H1 (cell line): ENCODE results near the gene SAE1. TPM values are rescaled to one million over a fixed set of nuclear protein-coding genes. Genes with fewer than 3 reads are reported as not detected.
A peak's percentile ranks its signal among the peaks of the same experiment; 100 is the strongest.

Source experiments
- CTCF ChIA-PET: fragments of 300-600 bp; sonication (Branson Sonifier 250); formaldehyde crosslinking; loops from one replicate; lab custom pipeline; 2021; ENCODE audit not compliant: partially characterized antibody; lab: Charles Lee
- POLR2A ChIA-PET: fragments of 300-600 bp; sonication (Branson Sonifier 250); formaldehyde crosslinking; loops from one replicate; lab custom pipeline; 2021; ENCODE audit warnings: inconsistent platforms; ENCODE audit not compliant: partially characterized antibody; lab: Charles Lee
- DNase-seq, 2 experiments: peaks; one replicate each; pipeline versions ENCODE4 v3.0.0 to v3.0.0-alpha.2; 2010 to 2022; ENCODE audit warnings: low spot score in 2 of 2, low read depth in 1 of 2, mixed read lengths in 1 of 2
- FAIRE-seq: peaks from 2 replicates; lab custom pipeline; 2011; peaks lifted over from hg19 to GRCh38; lab: Jason Lieb, UNC
- H2AFZ ChIP-seq: 2 replicates; pipeline ENCODE4 v1.8.1; 2012; ENCODE audit warnings: low read length, inconsistent platforms
- H2AK5ac ChIP-seq: 2 replicates; pipeline ENCODE4 v1.6.1; 2013; ENCODE audit warnings: low read depth, low read length
- H2BK120ac ChIP-seq: replicated peaks from 2 replicates; pipeline ENCODE3; 2013; ENCODE audit warnings: low read depth, low read length, inconsistent platforms
- H2BK12ac ChIP-seq: 2 replicates; pipeline ENCODE4 v1.6.1; 2013; ENCODE audit warnings: low read depth, low read length
- H2BK15ac ChIP-seq: 2 replicates; pipeline ENCODE4 v1.6.1; 2013; ENCODE audit warnings: low read length
- H2BK20ac ChIP-seq: 2 replicates; pipeline ENCODE4 v1.6.1; 2013; ENCODE audit warnings: low read length
- H2BK5ac ChIP-seq: 2 replicates; pipeline ENCODE4 v1.6.1; 2013; ENCODE audit warnings: low read depth, low read length
- H3K14ac ChIP-seq: 2 replicates; pipeline ENCODE4 v1.6.1; 2013; ENCODE audit warnings: inconsistent platforms; ENCODE audit not compliant: insufficient read length
- H3K18ac ChIP-seq: 2 replicates; pipeline ENCODE4 v1.6.1; 2013; ENCODE audit warnings: low read length; ENCODE audit errors: extremely low read depth
- H3K23ac ChIP-seq: 2 replicates; pipeline ENCODE4 v1.6.1; 2013; ENCODE audit warnings: inconsistent platforms; ENCODE audit not compliant: insufficient read length
- H3K23me2 ChIP-seq: 2 replicates; pipeline ENCODE4 v1.6.1; 2013; ENCODE audit warnings: low read depth, low read length
- H3K27ac ChIP-seq: 2 replicates; pipeline ENCODE4 v1.6.1; 2011; ENCODE audit warnings: low read depth, low read length, inconsistent platforms
- H3K27me3 ChIP-seq, 4 experiments: replicated peaks in 1 of 4; 1 replicate in 1 of 4; 2 replicates in 3 of 4; pipeline versions ENCODE4 v1.6.1 to v1.8.1; 2011 to 2013; ENCODE audit warnings: low read length in 3 of 4, mild to moderate bottlenecking in 3 of 4, inconsistent platforms in 2 of 4, mixed read lengths in 2 of 4, moderate library complexity in 1 of 4; ENCODE audit not compliant: control insufficient read depth in 3 of 4, insufficient read depth in 3 of 4; ENCODE audit errors: extremely low read depth in 1 of 4
- H3K36me3 ChIP-seq, 4 experiments: 2 replicates each; pipeline versions ENCODE4 v1.6.1 to v1.8.1; 2011 to 2013; ENCODE audit warnings: mild to moderate bottlenecking in 4 of 4, low read length in 3 of 4, moderate library complexity in 2 of 4, control low read depth in 1 of 4, inconsistent platforms in 1 of 4; ENCODE audit not compliant: insufficient read depth in 4 of 4, control insufficient read depth in 2 of 4
- H3K4ac ChIP-seq: replicated peaks from 2 replicates; pipeline ENCODE3; 2013; ENCODE audit warnings: low read length, low read depth, mixed read lengths, inconsistent platforms; ENCODE audit not compliant: insufficient read length
- H3K4me1 ChIP-seq, 4 experiments: replicated peaks in 1 of 4; 1 replicate in 1 of 4; 2 replicates in 3 of 4; pipeline versions ENCODE4 v1.6.1 to v1.8.1; 2011 to 2013; ENCODE audit warnings: low read length in 3 of 4, inconsistent platforms in 2 of 4, mixed read lengths in 1 of 4; ENCODE audit not compliant: insufficient read depth in 4 of 4, control insufficient read depth in 3 of 4
- H3K4me2 ChIP-seq, 2 experiments: 2 replicates each; pipeline versions ENCODE4 v1.6.1 to v1.8.1; 2011 to 2013; ENCODE audit warnings: low read depth in 2 of 2, low read length in 2 of 2, control low read depth in 1 of 2, inconsistent platforms in 1 of 2, mild to moderate bottlenecking in 1 of 2; ENCODE audit not compliant: insufficient read depth in 1 of 2
- H3K4me3 ChIP-seq, 4 experiments: fragments of 200-600, 300-600 bp in 1 of 4; sonication (generic), shearing (Covaris generic), sonication (Bioruptor Twin) in 1 of 4; 2 replicates each; pipeline versions ENCODE4 v1.5.1 to v1.8.1; 2011 to 2016; ENCODE audit warnings: low read length in 4 of 4, low read depth in 3 of 4, control low read depth in 2 of 4, inconsistent platforms in 2 of 4, mild to moderate bottlenecking in 2 of 4, mixed read lengths in 1 of 4, moderate library complexity in 1 of 4; ENCODE audit not compliant: insufficient read depth in 2 of 4; ENCODE audit errors: extremely low read depth in 1 of 4
- H3K56ac ChIP-seq: replicated peaks from 2 replicates; pipeline ENCODE3; 2013; ENCODE audit warnings: low read depth, mild to moderate bottlenecking, mixed read lengths, low read length, inconsistent platforms; ENCODE audit not compliant: insufficient read length
- H3K79me1 ChIP-seq: 2 replicates; pipeline ENCODE4 v1.6.1; 2013; ENCODE audit warnings: low read depth, low read length, control low read depth
- H3K79me2 ChIP-seq, 2 experiments: 2 replicates each; pipeline versions ENCODE4 v1.6.1 to v1.8.1; 2012 to 2013; ENCODE audit warnings: low read length in 2 of 2, mild to moderate bottlenecking in 2 of 2, inconsistent platforms in 1 of 2; ENCODE audit not compliant: insufficient read depth in 2 of 2, control insufficient read depth in 1 of 2
- H3K9ac ChIP-seq, 4 experiments: replicated peaks in 1 of 4; 1 replicate in 1 of 4; 2 replicates in 3 of 4; pipeline versions ENCODE4 v1.6.1 to v1.8.1; 2011 to 2013; ENCODE audit warnings: low read depth in 3 of 4, low read length in 3 of 4, control low read depth in 2 of 4, mild to moderate bottlenecking in 2 of 4, moderate library complexity in 2 of 4, inconsistent platforms in 1 of 4; ENCODE audit errors: extremely low read depth in 1 of 4
- H3K9me3 ChIP-seq, 2 experiments: 2 replicates each; pipeline versions ENCODE4 v1.6.1 to v1.8.1; 2012 to 2013; ENCODE audit warnings: mild to moderate bottlenecking in 2 of 2, moderate library complexity in 2 of 2, control low read depth in 1 of 2, inconsistent platforms in 1 of 2, low read depth in 1 of 2, low read length in 1 of 2, mixed read lengths in 1 of 2; ENCODE audit not compliant: insufficient read depth in 2 of 2
- H4K20me1 ChIP-seq, 2 experiments: replicated peaks in 1 of 2; 2 replicates each; pipeline versions ENCODE3 to v1.8.1; 2011 to 2013; ENCODE audit warnings: inconsistent platforms in 2 of 2, low read length in 2 of 2, mild to moderate bottlenecking in 1 of 2; ENCODE audit not compliant: insufficient read depth in 2 of 2, control insufficient read depth in 1 of 2
- H4K5ac ChIP-seq: 2 replicates; pipeline ENCODE4 v1.6.1; 2013; ENCODE audit warnings: low read length, low read depth, mixed read lengths, inconsistent platforms; ENCODE audit not compliant: insufficient read length
- H4K8ac ChIP-seq: 2 replicates; pipeline ENCODE4 v1.8.0; 2013; ENCODE audit warnings: mild to moderate bottlenecking, moderate library complexity, low read length, inconsistent platforms; ENCODE audit not compliant: insufficient read depth; ENCODE audit errors: extremely low read depth
- H4K91ac ChIP-seq: replicated peaks from 2 replicates; pipeline ENCODE3; 2013; ENCODE audit warnings: low read length, mixed read lengths, inconsistent platforms; ENCODE audit not compliant: insufficient read length
- CHD1 ChIP-seq: IDR thresholded peaks from 2 replicates; pipeline ENCODE4 v1.6.1; 2012; ENCODE audit warnings: low read depth, low read length, improper control_type of control experiment
- JUN ChIP-seq: IDR thresholded peaks from 2 replicates; pipeline ENCODE4 v1.6.1; 2011; ENCODE audit warnings: low read depth, mild to moderate bottlenecking, improper control_type of control experiment, low read length
- MAFK ChIP-seq: IDR thresholded peaks from 2 replicates; pipeline ENCODE4 v1.6.1; 2012; ENCODE audit warnings: low read depth, mild to moderate bottlenecking, improper control_type of control experiment, low read length
- NRF1 ChIP-seq: IDR thresholded peaks from 2 replicates; pipeline ENCODE4 v1.6.1; 2011; ENCODE audit warnings: mild to moderate bottlenecking, low read depth, low read length, improper control_type of control experiment
- POLR2A ChIP-seq, 2 experiments: IDR thresholded peaks; 1 replicate in 1 of 2; 2 replicates in 1 of 2; pipeline ENCODE4 v1.6.1; 2011; ENCODE audit warnings: low read depth in 2 of 2, low read length in 2 of 2, mild to moderate bottlenecking in 2 of 2; ENCODE audit errors: control extremely low read depth in 1 of 2
- SAP30 ChIP-seq: fragments of 300-600 bp; sonication (generic); IDR thresholded peaks from 2 replicates; pipeline ENCODE4 v1.7.1; 2012; ENCODE audit warnings: low read length, moderate library complexity, mild to moderate bottlenecking, inconsistent platforms; ENCODE audit not compliant: insufficient read depth, insufficient replicate concordance
- TAF1 ChIP-seq: IDR thresholded peaks from 2 replicates; pipeline ENCODE4 v1.6.1; 2011; ENCODE audit warnings: mild to moderate bottlenecking, low read depth, low read length
- ZNF274 ChIP-seq: IDR thresholded peaks from 2 replicates; pipeline ENCODE4 v1.7.0; 2012; ENCODE audit warnings: low read length, borderline replicate concordance; ENCODE audit errors: extremely low read depth
- WGBS, 2 experiments: shearing (Covaris generic) in 1 of 2; methylation state at CpG; one replicate each; pipeline versions ENCODE4 v1.1.6 to v1.1.7; 2013 to 2015; ENCODE audit warnings: low lambda C conversion rate in 2 of 2, mixed read lengths in 2 of 2, inconsistent platforms in 1 of 2, low coverage in 1 of 2, missing lambda C conversion rate in 1 of 2; ENCODE audit not compliant: insufficient replicate concordance in 2 of 2, insufficient coverage in 1 of 2, insufficient read length in 1 of 2; ENCODE audit errors: extremely low coverage in 1 of 2, missing lambda C conversion rate in 1 of 2; 5-methylcytosine and 5-hydroxymethylcytosine counted together
- polyA plus RNA-seq, 7 experiments: library from polyadenylated mRNA; depleted of rRNA in 3 of 7; stranded (reverse) in 5 of 7; unstranded in 2 of 7; fragments of >200 nt in 5 of 7; fragments of 200-250 nt in 2 of 7; gene quantifications; 1 replicate in 5 of 7; 2 replicates in 1 of 7; 4 replicates in 1 of 7; pipeline versions ENCODE4 v1.2.1 to v1.2.3, GENCODE V29; 2011 to 2013; ENCODE audit warnings: missing spikeins in 2 of 7, mixed read lengths in 2 of 7
- total RNA-seq: library from RNA; stranded (reverse); fragmentation: NEBNext Ultra II Directional; extraction: Animal tissue kit (Norgen Biotek cat#: 25700); gene quantifications from 2 replicates; pipeline ENCODE4 v1.2.1, GENCODE V29; 2021
- TF ChIP-seq, protein P1 (sequence below), 3 experiments: IDR thresholded peaks; 1 replicate in 2 of 3; 2 replicates in 1 of 3; pipeline versions ENCODE4 v1.5.1 to v1.6.1; 2011; ENCODE audit warnings: low read length in 3 of 3, mild to moderate bottlenecking in 3 of 3, inconsistent platforms in 2 of 3, low read depth in 1 of 3, moderate library complexity in 1 of 3; ENCODE audit not compliant: insufficient read depth in 1 of 3; ENCODE audit errors: control extremely low read depth in 1 of 3

The SAE1 gene
- total and polyA plus RNA-seq, 2 of the 8 experiments (the other 6 are each of a cell fraction or from before 2014, with no cell fraction given), result 213 to 268 TPM

DNA sequence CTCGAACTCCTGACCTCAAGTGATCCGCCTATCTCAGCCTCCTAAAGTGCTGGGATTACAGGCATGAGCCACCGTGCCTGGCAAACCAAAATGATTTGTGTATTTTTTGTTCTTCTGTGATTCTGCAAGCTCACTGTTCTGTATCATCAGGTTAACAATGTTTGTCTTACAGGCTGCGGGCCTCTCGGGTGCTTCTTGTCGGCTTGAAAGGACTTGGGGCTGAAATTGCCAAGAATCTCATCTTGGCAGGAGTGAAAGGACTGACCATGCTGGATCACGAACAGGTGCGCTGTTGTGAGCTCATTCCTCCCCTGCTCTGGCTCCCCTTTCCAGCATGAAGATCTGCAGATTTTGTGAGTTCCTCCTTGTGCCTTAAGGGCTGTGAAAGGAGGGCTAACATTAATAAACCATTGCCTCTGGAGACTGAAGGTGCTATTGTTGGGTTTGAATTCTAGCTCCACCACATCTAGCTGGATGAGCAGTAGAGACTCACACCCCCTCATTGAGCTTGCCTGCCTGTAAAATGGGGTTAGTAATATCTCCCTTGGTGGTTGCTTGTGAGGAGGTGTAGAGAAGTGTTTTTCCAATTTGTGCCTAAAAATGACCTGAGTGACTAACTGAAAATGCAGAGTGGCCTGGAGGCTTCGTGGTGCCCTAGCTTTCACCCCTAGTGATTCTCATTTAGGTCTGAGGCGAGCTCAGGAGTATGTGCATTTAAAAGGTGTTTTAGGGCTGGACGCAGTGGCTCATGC lies 12.9 kb downstream of the SAE1 start:
- Histone ChIP-seq H2BK20ac (no peak overlapping the region), H2AK5ac (no peak overlapping the region), H2BK5ac (no peak overlapping the region), H3K27me3 (no peaks in the 10 kb centered on the region), H3K14ac (no peak overlapping the region), H4K8ac (no peak overlapping the region), H3K79me2 (peaks cover 31 to 90% of the 10 kb centered on the region in 2 experiments), H2AFZ (no peak overlapping the region), H3K9me3 (no peaks in the 10 kb centered on the region), H2BK15ac (no peak overlapping the region), H3K4me3 (no peak overlapping the region), H3K79me1 (peaks cover 4% of the 10 kb centered on the region), H3K56ac (no peak overlapping the region), H4K5ac (no peak overlapping the region), H3K23ac (no peak overlapping the region), H2BK12ac (no peak overlapping the region), H3K18ac (no peak overlapping the region), H3K36me3 (peaks cover 22 to 59% (median 44%) of the 10 kb centered on the region in 4 experiments; a peak in 7 of 8 replicates), H3K9ac (no peak overlapping the region), H4K91ac (no peak overlapping the region), H3K27ac (peak overlapping the region; percentile 42; the same call in 1 of the 2 replicates), H4K20me1 (peaks cover 17 to 34% of the 10 kb centered on the region in 2 experiments), H3K4ac (no peak overlapping the region), H3K23me2 (no peaks in the 10 kb centered on the region), H3K4me1 (no peaks in the 10 kb centered on the region), H2BK120ac (no peak overlapping the region), H3K4me2 (no peak overlapping the region)
- POLR2A ChIA-PET, result interaction anchor here (0.6 to 13.9 kb wide), 13 partner anchors 8 to 247 kb away, joined by 3 to 98 read pairs (median 3); partner anchors contain the start of gene SAE1
- 93% methylated on average over 11 of the region's 11 CpGs; no CpG with 5 or more reads in 1 of the 2 experiments for WGBS, 2 experiments
- FAIRE-seq, result no peak
- CTCF ChIA-PET, result interaction anchor here (0.8 to 2.3 kb wide), 9 partner anchors 11 to 104 kb away, joined by 3 to 10 read pairs (median 3); no protein-coding TSS in a partner anchor
- no peak for DNase-seq
- no peak for TF ChIP-seq CHD1
- TF ChIP-seq POLR2A (IDR thresholded peaks at IDR 0.05; ENCODE audit: control extremely low read depth in 1 of 2, low read depth in 2 of 2, low read length in 2 of 2), result no peak
- TF ChIP-seq MAFK, result no peak
- TF ChIP-seq, protein P1, sequence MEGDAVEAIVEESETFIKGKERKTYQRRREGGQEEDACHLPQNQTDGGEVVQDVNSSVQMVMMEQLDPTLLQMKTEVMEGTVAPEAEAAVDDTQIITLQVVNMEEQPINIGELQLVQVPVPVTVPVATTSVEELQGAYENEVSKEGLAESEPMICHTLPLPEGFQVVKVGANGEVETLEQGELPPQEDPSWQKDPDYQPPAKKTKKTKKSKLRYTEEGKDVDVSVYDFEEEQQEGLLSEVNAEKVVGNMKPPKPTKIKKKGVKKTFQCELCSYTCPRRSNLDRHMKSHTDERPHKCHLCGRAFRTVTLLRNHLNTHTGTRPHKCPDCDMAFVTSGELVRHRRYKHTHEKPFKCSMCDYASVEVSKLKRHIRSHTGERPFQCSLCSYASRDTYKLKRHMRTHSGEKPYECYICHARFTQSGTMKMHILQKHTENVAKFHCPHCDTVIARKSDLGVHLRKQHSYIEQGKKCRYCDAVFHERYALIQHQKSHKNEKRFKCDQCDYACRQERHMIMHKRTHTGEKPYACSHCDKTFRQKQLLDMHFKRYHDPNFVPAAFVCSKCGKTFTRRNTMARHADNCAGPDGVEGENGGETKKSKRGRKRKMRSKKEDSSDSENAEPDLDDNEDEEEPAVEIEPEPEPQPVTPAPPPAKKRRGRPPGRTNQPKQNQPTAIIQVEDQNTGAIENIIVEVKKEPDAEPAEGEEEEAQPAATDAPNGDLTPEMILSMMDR (IDR thresholded peaks at IDR 0.05; ENCODE audit: control extremely low read depth in 1 of 3, insufficient read depth in 1 of 3, low read depth in 1 of 3, low read length in 3 of 3), result no peak
- no peak for TF ChIP-seq TAF1
- no peak for TF ChIP-seq NRF1
- TF ChIP-seq JUN, result no peak
- no peak for TF ChIP-seq SAP30
- no peak for TF ChIP-seq ZNF274
